OCI-LY3 (cell line): Measurements from ENCODE around the gene URB1.
"Not testable (repeated sequence)": the region's sequence is repeated elsewhere in the genome, so short reads cannot be mapped to it uniquely, and the experiment has no call there.

ENCODE experiments used
- H2AFZ ChIP-seq: fragments of 200-600, 300-600 bp; shearing (Covaris generic); 2 replicates; pipeline ENCODE4 v1.6.0; 2014; ENCODE audit warnings: antibody characterized with exemption, low read depth, low read length
- H3K27ac ChIP-seq: fragments of 200-600, 300-600 bp; sonication (generic); 2 replicates; pipeline ENCODE4 v1.5.1; 2014; ENCODE audit warnings: mild to moderate bottlenecking, low read length, moderate library complexity, mixed read lengths
- H3K27me3 ChIP-seq: fragments of 200-600, 300-600 bp; sonication (generic); 2 replicates; pipeline ENCODE4 v1.6.1; 2014; ENCODE audit warnings: low read depth, low read length, mixed read lengths
- H3K36me3 ChIP-seq: fragments of 200-600, 300-600 bp; sonication (generic); replicated peaks from 2 replicates; pipeline ENCODE3; 2014; ENCODE audit warnings: low read depth, low read length, mixed read lengths
- H3K4me1 ChIP-seq: fragments of 300-600, 200-600 bp; sonication (generic); 2 replicates; pipeline ENCODE4 v1.6.1; 2014; ENCODE audit warnings: low read length, mixed read lengths
- H3K4me2 ChIP-seq: fragments of 200-600, 300-600 bp; sonication (generic); 2 replicates; pipeline ENCODE4 v1.6.1; 2014; ENCODE audit warnings: low read length, mixed read lengths
- H3K4me3 ChIP-seq: fragments of 300-600, 200-600 bp; sonication (generic); 2 replicates; pipeline ENCODE4 v1.5.1; 2014; ENCODE audit warnings: antibody characterized with exemption, mild to moderate bottlenecking, low read length, moderate library complexity
- H3K79me2 ChIP-seq: fragments of 300-600, 200-600 bp; shearing (Covaris generic); 2 replicates; pipeline ENCODE4 v1.6.1; 2014; ENCODE audit warnings: mild to moderate bottlenecking, low read length, mixed read lengths
- H3K9ac ChIP-seq: fragments of 300-600, 200-600 bp; shearing (Covaris generic); 2 replicates; pipeline ENCODE4 v1.6.0; 2014; ENCODE audit warnings: mild to moderate bottlenecking, low read length, moderate library complexity
- H3K9me3 ChIP-seq: fragments of 200-600, 300-600 bp; shearing (Covaris generic); 2 replicates; pipeline ENCODE4 v1.6.1; 2014; ENCODE audit warnings: low read length, mixed read lengths; ENCODE audit not compliant: insufficient read depth
- H4K20me1 ChIP-seq: fragments of 200-600, 300-600 bp; sonication (generic); 2 replicates; pipeline ENCODE4 v1.6.1; 2016; ENCODE audit warnings: low read length, mixed read lengths; ENCODE audit not compliant: insufficient read depth
- CTCF ChIP-seq: fragments of 200-600, 300-600 bp; sonication (generic); IDR thresholded peaks from 2 replicates; pipeline ENCODE4 v1.5.1; 2014; ENCODE audit warnings: antibody characterized with exemption, low read length, low read depth
- EZH2phosphoT487 ChIP-seq: fragments of 200-600 bp; shearing (Covaris generic); IDR thresholded peaks from 2 replicates; pipeline ENCODE4 v1.6.1; 2018; ENCODE audit warnings: antibody characterized with exemption, mixed run types, low read depth

The URB1 gene

GRCh38 chr21:32270748-32271147 lies 122.1 kb downstream of the URB1 start:
- no peak overlapping the region for H3K4me3 ChIP-seq
- H3K79me2 ChIP-seq, result peaks cover 3% of the 10 kb centered on the region
- no peaks in the 10 kb centered on the region for H3K27me3 ChIP-seq
- no peaks in the 10 kb centered on the region for H3K36me3 ChIP-seq
- no peak overlapping the region for H3K4me2 ChIP-seq
- no peaks in the 10 kb centered on the region for H3K4me1 ChIP-seq
- TF ChIP-seq EZH2phosphoT487 (no peak), CTCF (no peak)
- no peak overlapping the region for H3K9ac ChIP-seq
- no peaks in the 10 kb centered on the region for H4K20me1 ChIP-seq
- no peak overlapping the region for H3K27ac ChIP-seq
- H3K9me3 ChIP-seq, result no peaks in the 10 kb centered on the region
- H2AFZ ChIP-seq, result no peak overlapping the region

DNA sequence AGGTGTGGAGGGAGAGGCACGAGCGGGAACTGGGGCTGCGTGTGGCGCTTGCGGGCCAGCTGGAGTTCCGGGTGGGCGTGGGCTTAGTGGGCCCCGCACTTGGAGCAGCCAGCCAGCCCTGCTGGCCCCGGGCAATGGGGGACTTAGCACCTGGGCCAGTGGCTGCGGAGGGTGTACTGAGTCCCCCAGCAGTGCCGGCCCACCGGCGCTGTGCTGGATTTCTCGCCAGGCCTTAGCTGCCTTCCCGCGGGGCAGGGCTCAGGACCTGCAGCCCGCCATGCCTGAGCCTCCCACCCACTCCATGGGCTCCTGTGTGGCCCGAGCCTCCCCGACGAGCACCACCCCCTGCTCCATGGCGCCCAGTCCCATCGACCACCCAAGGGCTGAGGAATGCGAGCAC lies 127.5 kb downstream of the URB1 start:
- not testable (repeated sequence) for H3K9ac ChIP-seq, H3K79me2 ChIP-seq, H3K9me3 ChIP-seq, H3K36me3 ChIP-seq, H3K4me3 ChIP-seq, H3K4me2 ChIP-seq, H3K4me1 ChIP-seq, H2AFZ ChIP-seq, H3K27me3 ChIP-seq, H4K20me1 ChIP-seq, H3K27ac ChIP-seq

DNA sequence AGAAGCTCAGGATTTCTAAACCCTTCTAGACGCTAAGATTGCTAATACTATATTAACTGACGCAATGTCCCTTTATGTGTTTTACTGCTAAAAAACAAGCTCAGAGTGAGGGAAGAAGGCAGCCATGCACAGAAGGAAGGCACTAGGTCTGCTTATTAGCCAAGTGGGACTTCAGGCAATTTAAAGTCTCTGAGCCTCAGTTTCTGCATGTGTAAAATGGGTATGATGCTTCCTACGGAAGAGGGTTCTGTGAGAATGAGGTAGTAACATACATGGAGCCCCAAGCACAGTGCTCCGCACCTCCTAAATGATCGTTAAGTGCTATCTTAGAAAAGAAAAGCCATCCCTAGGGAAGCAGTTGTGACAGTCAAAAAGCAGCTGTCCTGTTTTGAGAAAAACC lies 130.9 kb downstream of the URB1 start:
- H3K9me3 ChIP-seq, result no peaks in the 10 kb centered on the region
- H3K9ac ChIP-seq, result no peak overlapping the region
- H4K20me1 ChIP-seq, result no peaks in the 10 kb centered on the region
- H3K79me2 ChIP-seq, result no peaks in the 10 kb centered on the region
- no peaks in the 10 kb centered on the region for H3K36me3 ChIP-seq
- H3K4me3 ChIP-seq, result no peak overlapping the region
- H3K27me3 ChIP-seq, result no peaks in the 10 kb centered on the region
- H3K4me2 ChIP-seq, result no peak overlapping the region
- no peak overlapping the region for H2AFZ ChIP-seq
- no peak overlapping the region for H3K27ac ChIP-seq
- peaks cover 4% of the 10 kb centered on the region; the same call in 1 of the 2 replicates for H3K4me1 ChIP-seq
- no peak for TF ChIP-seq EZH2phosphoT487
- TF ChIP-seq CTCF, result no peak
